Caco-2 (cell line): ENCODE measurements around the gene TPRG1. TPM values are rescaled to one million over a fixed set of nuclear protein-coding genes. Genes with fewer than 3 reads are reported as not detected.

Experiments used
- BruUV-seq: library from RNA; stranded (reverse); fragments of 400-500 nt; replicated peaks from 2 replicates; lab custom pipeline; 2021; lab: Mats Ljungman, UMichigan
- CTCF ChIA-PET: fragments of 300-600 bp; sonication (Branson Sonifier 250); formaldehyde crosslinking; loops from one replicate; lab custom pipeline; 2022; ENCODE audit warnings: antibody characterized with exemption; lab: Charles Lee
- POLR2A ChIA-PET: fragments of 300-600 bp; sonication (Branson Sonifier 250); formaldehyde crosslinking; loops from one replicate; lab custom pipeline; 2022; ENCODE audit warnings: antibody characterized with exemption; lab: Charles Lee
- DNase-seq, 2 experiments: peaks; one replicate each; pipeline versions ENCODE4 v3.0.0 to v3.0.0-alpha.2; 2020 to 2022
- H3K27me3 ChIP-seq: replicated peaks from 2 replicates; pipeline ENCODE4 v1.6.0; 2011; ENCODE audit warnings: low read length; ENCODE audit not compliant: control insufficient read depth, insufficient read depth
- H3K36me3 ChIP-seq: 2 replicates; pipeline ENCODE4 v1.5.1; 2011; ENCODE audit warnings: low read length; ENCODE audit not compliant: control insufficient read depth, insufficient read depth
- H3K4me1 ChIP-seq: fragments of 250-450 bp; sonication (Bioruptor Pico); 2 replicates; pipeline ENCODE4 v1.5.1; 2020; ENCODE audit warnings: mild to moderate bottlenecking
- H3K4me3 ChIP-seq: 2 replicates; pipeline ENCODE4 v1.5.1; 2011; ENCODE audit warnings: low read depth, mild to moderate bottlenecking, control low read depth, low read length
- H3K9me3 ChIP-seq: fragments of 250-450 bp; sonication (Bioruptor Pico); 2 replicates; pipeline ENCODE4 v1.5.1; 2020; ENCODE audit warnings: mild to moderate bottlenecking, moderate library complexity
- H3K27ac Mint-ChIP-seq: one replicate; pipeline ENCODE4 v1.8.0; 2022; ENCODE audit warnings: mixed read lengths; ENCODE audit not compliant: unreplicated experiment
- H3K27me3 Mint-ChIP-seq: one replicate; pipeline ENCODE4 v1.8.0; 2022; ENCODE audit warnings: mixed read lengths; ENCODE audit not compliant: insufficient read depth, unreplicated experiment
- H3K36me3 Mint-ChIP-seq: one replicate; pipeline ENCODE4 v1.8.0; 2022; ENCODE audit warnings: mild to moderate bottlenecking, mixed read lengths; ENCODE audit not compliant: insufficient read depth, unreplicated experiment
- H3K4me1 Mint-ChIP-seq: one replicate; pipeline ENCODE4 v1.8.0; 2022; ENCODE audit warnings: low read depth, mixed read lengths; ENCODE audit not compliant: unreplicated experiment
- H3K4me3 Mint-ChIP-seq: one replicate; pipeline ENCODE4 v1.8.0; 2022; ENCODE audit warnings: mild to moderate bottlenecking, moderate library complexity, mixed read lengths; ENCODE audit not compliant: unreplicated experiment
- H3K9me3 Mint-ChIP-seq: one replicate; pipeline ENCODE4 v1.8.0; 2022; ENCODE audit warnings: mixed read lengths; ENCODE audit not compliant: unreplicated experiment
- CTCF ChIP-seq, 2 experiments: fragments of 200-600 bp in 1 of 2; IDR thresholded peaks; 1 replicate in 1 of 2; 2 replicates in 1 of 2; pipeline versions ENCODE4 v1.5.1 to v1.8.0; 2011 to 2022; ENCODE audit warnings: antibody characterized with exemption in 1 of 2, control low read depth in 1 of 2, inconsistent platforms in 1 of 2, low read depth in 1 of 2, low read length in 1 of 2, mild to moderate bottlenecking in 1 of 2, moderate library complexity in 1 of 2; ENCODE audit not compliant: insufficient read depth in 1 of 2, severe bottlenecking in 1 of 2, unreplicated experiment in 1 of 2
- intact Hi-C: fragments of 100-400 bp; cut with micrococcal nuclease; formaldehyde crosslinking; loops from one replicate; pipeline ENCODE4 v1.10.0; 2022; ENCODE audit not compliant: unreplicated experiment
- total RNA-seq: library from RNA; stranded (reverse); gene quantifications from 2 replicates; pipeline ENCODE4 v1.2.3, GENCODE V29; 2022

The TPRG1 gene
- total RNA-seq, 1 experiment from 2014 or later = 1.5 TPM

GRCh38 chr3:189320511-189320910, 148.7 kb downstream of the TPRG1 start:
- DNase-seq = no peak
- no peaks in the 10 kb centered on the region for H3K9me3 Mint-ChIP-seq
- BruUV-seq = no TSS peak
- Histone ChIP-seq H3K27me3 (no peaks in the 10 kb centered on the region), H3K36me3 (no peaks in the 10 kb centered on the region), H3K9me3 (no peaks in the 10 kb centered on the region), H3K4me3 (no peak overlapping the region), H3K4me1 (peaks cover 48% of the 10 kb centered on the region)
- intact Hi-C loops = no loop called here
- H3K36me3 Mint-ChIP-seq = no peaks in the 10 kb centered on the region
- POLR2A ChIA-PET = no interaction called here
- no peaks in the 10 kb centered on the region for H3K27me3 Mint-ChIP-seq
- no peak for TF ChIP-seq CTCF (IDR thresholded peaks at IDR 0.05; ENCODE audit: insufficient read depth in 1 of 2, low read depth in 1 of 2, low read length in 1 of 2, severe bottlenecking in 1 of 2, unreplicated experiment in 1 of 2)
- CTCF ChIA-PET = no interaction called here
- peaks cover 20% of the 10 kb centered on the region for H3K4me1 Mint-ChIP-seq
- H3K4me3 Mint-ChIP-seq = no peak overlapping the region
- no peak overlapping the region for H3K27ac Mint-ChIP-seq

GRCh38 chr3:189322339-189322738, 150.6 kb downstream of the TPRG1 start:
- no TSS peak for BruUV-seq
- H3K27ac Mint-ChIP-seq = no peak overlapping the region
- CTCF ChIA-PET = no interaction called here
- POLR2A ChIA-PET = no interaction called here
- intact Hi-C loops = no loop called here
- no peaks in the 10 kb centered on the region for H3K9me3 ChIP-seq
- no peaks in the 10 kb centered on the region for H3K36me3 Mint-ChIP-seq
- TF ChIP-seq CTCF (IDR thresholded peaks at IDR 0.05; ENCODE audit: insufficient read depth in 1 of 2, low read depth in 1 of 2, low read length in 1 of 2, severe bottlenecking in 1 of 2, unreplicated experiment in 1 of 2) = no peak
- H3K4me3 ChIP-seq = no peak overlapping the region
- no peak for DNase-seq
- H3K27me3 ChIP-seq = no peaks in the 10 kb centered on the region
- H3K9me3 Mint-ChIP-seq = no peaks in the 10 kb centered on the region
- no peaks in the 10 kb centered on the region for H3K36me3 ChIP-seq
- no peaks in the 10 kb centered on the region for H3K27me3 Mint-ChIP-seq
- H3K4me1 Mint-ChIP-seq = peaks cover 14% of the 10 kb centered on the region
- H3K4me3 Mint-ChIP-seq = no peak overlapping the region
- H3K4me1 ChIP-seq = peaks cover 33% of the 10 kb centered on the region

- no peak for TF ChIP-seq CTCF (IDR thresholded peaks at IDR 0.05; ENCODE audit: insufficient read depth in 1 of 2, low read depth in 1 of 2, low read length in 1 of 2, severe bottlenecking in 1 of 2, unreplicated experiment in 1 of 2)
- BruUV-seq = no TSS peak
- peaks cover 14% of the 10 kb centered on the region for H3K4me1 Mint-ChIP-seq
- H3K27ac Mint-ChIP-seq = peak overlapping the region; percentile 79
- H3K4me3 Mint-ChIP-seq = peak overlapping the region; percentile 41
- no peaks in the 10 kb centered on the region for H3K9me3 ChIP-seq
- H3K36me3 ChIP-seq = no peaks in the 10 kb centered on the region
- H3K27me3 Mint-ChIP-seq = no peaks in the 10 kb centered on the region
- no peaks in the 10 kb centered on the region for H3K9me3 Mint-ChIP-seq
- ChIA-PET CTCF (interaction anchor here (0.6 kb wide), 1 partner anchor 620 kb away, joined by 4 read pairs; no protein-coding TSS in a partner anchor), POLR2A (interaction anchor here (0.6 kb wide), 1 partner anchor 1968 kb away, joined by 6 read pairs; no protein-coding TSS in a partner anchor)
- no peak overlapping the region for H3K4me3 ChIP-seq
- intact Hi-C loops = loop anchor here (1.0 to 2.0 kb wide), 2 partner anchors 8 to 20 kb away; no protein-coding TSS in a partner anchor
- H3K4me1 ChIP-seq = peaks cover 32% of the 10 kb centered on the region
- peak; percentile 69 to 84 for DNase-seq
- H3K36me3 Mint-ChIP-seq = no peaks in the 10 kb centered on the region
- no peaks in the 10 kb centered on the region for H3K27me3 ChIP-seq
Measured at GRCh38 chr3:189324538-189325138, 152.9 kb downstream of the TPRG1 start.
